ENCODE data around the gene SCP2.

- no peak for TF ChIP-seq CTCF (conservative IDR thresholded peaks at IDR 0.05; ENCODE audit: low read depth, low read length)
- TF ChIP-seq EZH2 (IDR thresholded peaks at IDR 0.05; ENCODE audit: low read length, unreplicated experiment), result no peak
These were observed 6.2 kb upstream of the SCP2 start for GRCh38 chr1:52920791-52921291.

Measured in PC-3 (cell line).